GM12878 (cell line): ENCODE measurements around the gene STRN4. TPM values are rescaled to one million over a fixed set of nuclear protein-coding genes. Genes with fewer than 3 reads are reported as not detected.

Source experiments
- ATAC-seq: fragments of 200-7000 bp; cut with Tn5 transposase; 3 replicates; pipeline ENCODE4 v1.9.1; 2020; ENCODE audit warnings: mild to moderate bottlenecking, moderate library complexity
- BruUV-seq: library from RNA; stranded (reverse); fragments of 400-500 nt; replicated peaks from 2 replicates; lab custom pipeline; 2021; lab: Mats Ljungman, UMichigan
- CTCF ChIA-PET: fragments of 300-600 bp; sonication (Branson Sonifier 250); formaldehyde crosslinking; extraction: SDS; loops from one replicate; lab custom pipeline; 2021; ENCODE audit warnings: inconsistent platforms; lab: Yijun Ruan, JAX
- POLR2A ChIA-PET: fragments of 350-600 bp; formaldehyde crosslinking; extraction: SDS; loops from one replicate; lab custom pipeline; 2021; ENCODE audit warnings: inconsistent platforms; lab: Charles Lee
- RAD21 ChIA-PET: fragments of 300-600 bp; sonication (Branson Sonifier 250); formaldehyde crosslinking; loops from one replicate; lab custom pipeline; 2023; ENCODE audit warnings: antibody characterized with exemption; ENCODE audit not compliant: unreplicated experiment; lab: Charles Lee
- SMC1A ChIA-PET: fragments of 300-600 bp; sonication (Branson Sonifier 250); formaldehyde crosslinking; loops from one replicate; lab custom pipeline; 2023; ENCODE audit not compliant: unreplicated experiment, uncharacterized antibody; lab: Charles Lee
- DNase-seq: peaks from one replicate; pipeline ENCODE4 v3.0.0-alpha.2; 2011; ENCODE audit warnings: low read depth, low spot score
- FAIRE-seq: peaks from 3 replicates; lab custom pipeline; 2011; peaks lifted over from hg19 to GRCh38; lab: Jason Lieb, UNC
- H2AFZ ChIP-seq: 2 replicates; pipeline ENCODE4 v1.6.0; 2011; ENCODE audit warnings: low read depth, low read length, control low read depth; ENCODE audit not compliant: control insufficient read depth
- H3K27ac ChIP-seq: 2 replicates; pipeline ENCODE4 v1.5.1; 2011; ENCODE audit warnings: control low read depth; ENCODE audit not compliant: control insufficient read depth, insufficient read depth
- H3K27me3 ChIP-seq, 2 experiments: replicated peaks in 1 of 2; 2 replicates each; pipeline versions ENCODE4 v1.6.0 to v1.6.1; 2011; ENCODE audit warnings: low read length in 1 of 2; ENCODE audit not compliant: control insufficient read depth in 2 of 2, insufficient read depth in 2 of 2
- H3K36me3 ChIP-seq, 2 experiments: 2 replicates each; pipeline ENCODE4 v1.5.1; 2011; ENCODE audit warnings: low read length in 1 of 2; ENCODE audit not compliant: control insufficient read depth in 2 of 2, insufficient read depth in 2 of 2
- H3K4me1 ChIP-seq: 2 replicates; pipeline ENCODE4 v1.6.1; 2011; ENCODE audit warnings: mild to moderate bottlenecking, low read length, moderate library complexity, mixed read lengths; ENCODE audit not compliant: control insufficient read depth, insufficient read depth
- H3K4me2 ChIP-seq: 2 replicates; pipeline ENCODE4 v1.6.0; 2011; ENCODE audit warnings: control low read depth; ENCODE audit not compliant: control insufficient read depth, insufficient read depth
- H3K4me3 ChIP-seq: fragments of 200-600 bp; sonication (generic); 2 replicates; pipeline ENCODE4 v1.5.1; 2016
- H3K79me2 ChIP-seq: 2 replicates; pipeline ENCODE4 v1.6.0; 2011; ENCODE audit warnings: low read length; ENCODE audit not compliant: control insufficient read depth, insufficient read depth
- H3K9ac ChIP-seq: 2 replicates; pipeline ENCODE4 v1.8.0; 2011; ENCODE audit warnings: low read length, control low read depth, mixed read lengths; ENCODE audit not compliant: control insufficient read depth, insufficient read depth
- H3K9me3 ChIP-seq: replicated peaks from 3 replicates; pipeline ENCODE4 v1.5.1; 2011; ENCODE audit warnings: mild to moderate bottlenecking, low read length; ENCODE audit not compliant: control insufficient read depth, insufficient read depth
- H4K20me1 ChIP-seq: 2 replicates; pipeline ENCODE4 v1.6.0; 2011; ENCODE audit not compliant: control insufficient read depth, insufficient read depth
- CHD1 ChIP-seq: IDR thresholded peaks from 2 replicates; pipeline ENCODE4 v1.6.1; 2012; ENCODE audit warnings: low read depth, low read length, improper control_type of control experiment
- CHD2 ChIP-seq: IDR thresholded peaks from 2 replicates; pipeline ENCODE4 v1.6.1; 2011; ENCODE audit warnings: low read depth, low read length, improper control_type of control experiment, borderline replicate concordance
- CREB1 ChIP-seq: IDR thresholded peaks from 2 replicates; pipeline ENCODE4 v1.6.1; 2012; ENCODE audit warnings: low read depth, mild to moderate bottlenecking, inconsistent platforms
- ETV6 ChIP-seq, 2 experiments: fragments of 450-650 bp in 1 of 2; IDR thresholded peaks in 1 of 2; conservative IDR thresholded peaks in 1 of 2; 2 replicates each; pipeline ENCODE4 v1.6.1; 2014; ENCODE audit warnings: antibody characterized with exemption in 1 of 2, borderline replicate concordance in 1 of 2, low read depth in 1 of 2, mild to moderate bottlenecking in 1 of 2, moderate library complexity in 1 of 2
- LARP7 ChIP-seq: fragments of 450-650 bp; IDR thresholded peaks from 2 replicates; pipeline ENCODE4 v1.6.1; 2017; ENCODE audit warnings: mild to moderate bottlenecking
- NBN ChIP-seq: fragments of 450-650 bp; IDR thresholded peaks from 2 replicates; pipeline ENCODE4 v1.6.1; 2016
- PAX5 ChIP-seq: IDR thresholded peaks from 2 replicates; pipeline ENCODE4 v1.6.1; 2011; ENCODE audit warnings: low read depth, low read length, borderline replicate concordance
- RB1 ChIP-seq: fragments of 450-650 bp; formaldehyde crosslinking; IDR thresholded peaks from 2 replicates; pipeline ENCODE4 v1.6.1; 2017; ENCODE audit warnings: mild to moderate bottlenecking, borderline replicate concordance
- RBBP5 ChIP-seq: fragments of 200-600 bp; sonication (generic); conservative IDR thresholded peaks from 2 replicates; pipeline ENCODE4 v1.6.1; 2016
- RFX5 ChIP-seq: IDR thresholded peaks from 2 replicates; pipeline ENCODE4 v1.6.1; 2011; ENCODE audit warnings: low read depth, low read length, improper control_type of control experiment
- SIX5 ChIP-seq: IDR thresholded peaks from 2 replicates; pipeline ENCODE4 v1.6.1; 2011; ENCODE audit warnings: mild to moderate bottlenecking, low read depth, low read length, moderate library complexity; ENCODE audit not compliant: severe bottlenecking
- SREBF2 ChIP-seq: IDR thresholded peaks from 2 replicates; pipeline ENCODE4 v1.6.1; 2012; ENCODE audit warnings: mild to moderate bottlenecking, low read length
- STAT3 ChIP-seq: IDR thresholded peaks from 2 replicates; pipeline ENCODE4 v1.6.1; 2011; ENCODE audit warnings: low read depth, low read length, improper control_type of control experiment
- SUPT20H ChIP-seq: IDR thresholded peaks from 2 replicates; pipeline ENCODE4 v1.6.1; 2011; ENCODE audit warnings: low read depth, mild to moderate bottlenecking, low read length, moderate library complexity, borderline replicate concordance; ENCODE audit not compliant: control insufficient read depth
- TAF1 ChIP-seq: IDR thresholded peaks from 2 replicates; pipeline ENCODE4 v1.6.1; 2011; ENCODE audit warnings: mild to moderate bottlenecking, low read depth, low read length, borderline replicate concordance
- TCF3 ChIP-seq: IDR thresholded peaks from 2 replicates; pipeline ENCODE4 v1.6.1; 2012; ENCODE audit warnings: low read depth, mild to moderate bottlenecking, low read length, borderline replicate concordance; ENCODE audit not compliant: insufficient read depth
- ZBED1 ChIP-seq: IDR thresholded peaks from 2 replicates; pipeline ENCODE4 v1.6.1; 2016; ENCODE audit warnings: borderline replicate concordance
- ZNF207 ChIP-seq: fragments of 450-650 bp; IDR thresholded peaks from 2 replicates; pipeline ENCODE4 v1.6.1; 2014; ENCODE audit warnings: antibody characterized with exemption, mild to moderate bottlenecking, borderline replicate concordance
- WGBS: methylation state at CpG from one replicate; pipeline ENCODE4 v1.1.6; 2016; ENCODE audit warnings: low lambda C conversion rate; ENCODE audit not compliant: insufficient replicate concordance, insufficient coverage; ENCODE audit errors: missing lambda C conversion rate; 5-methylcytosine and 5-hydroxymethylcytosine counted together
- in situ Hi-C: fragments of 300-500 bp; cut with MboI; formaldehyde crosslinking; loops from 9 replicates; pipeline ENCODE4 v1.14.3; 2018; ENCODE audit warnings: mixed read lengths
- intact Hi-C: fragments of 100-400 bp; cut with micrococcal nuclease; formaldehyde crosslinking; loops from one replicate; pipeline ENCODE4 v1.14.2; 2022; ENCODE audit not compliant: unreplicated experiment
- polyA plus RNA-seq, 11 experiments: library from polyadenylated mRNA; depleted of rRNA in 4 of 11; unstranded in 6 of 11; stranded (reverse) in 5 of 11; fragments of >200 nt; fragmentation: Nextera tagmentation in 4 of 11; fragmentation: Illumina TruSeq in 1 of 11; extraction: Ambion mirVana in 4 of 11; extraction: Trizol in 1 of 11; gene quantifications; 1 replicate in 1 of 11; 2 replicates in 10 of 11; pipeline versions ENCODE4 v1.2.1 to v1.2.3, GENCODE V29; 2011 to 2016; ENCODE audit warnings: inconsistent platforms in 2 of 11, missing spikeins in 2 of 11, low read depth in 1 of 11
- total RNA-seq, 4 experiments: library from RNA; depleted of rRNA in 3 of 4; stranded (reverse); fragments of >200 nt in 3 of 4; fragmentation: Illumina TruSeq in 1 of 4; extraction: Trizol in 1 of 4; gene quantifications; 2 replicates each; pipeline versions ENCODE4 v1.2.1 to v1.2.3, GENCODE V29; 2013 to 2021
- TF ChIP-seq, protein P1 (sequence below): fragments of 450-650 bp; IDR thresholded peaks from 2 replicates; pipeline ENCODE4 v1.6.1; 2017; ENCODE audit warnings: mild to moderate bottlenecking, moderate library complexity
- TF ChIP-seq, protein P2 (sequence below): IDR thresholded peaks from 2 replicates; pipeline ENCODE4 v1.6.1; 2011; ENCODE audit warnings: low read depth, low read length, improper control_type of control experiment, borderline replicate concordance

The STRN4 gene
- total and polyA plus RNA-seq, 10 of the 15 experiments (the other 5 are each of a cell fraction or from before 2014, with no cell fraction given) = 0.42 to 62.8 (median 22.5) TPM

DNA sequence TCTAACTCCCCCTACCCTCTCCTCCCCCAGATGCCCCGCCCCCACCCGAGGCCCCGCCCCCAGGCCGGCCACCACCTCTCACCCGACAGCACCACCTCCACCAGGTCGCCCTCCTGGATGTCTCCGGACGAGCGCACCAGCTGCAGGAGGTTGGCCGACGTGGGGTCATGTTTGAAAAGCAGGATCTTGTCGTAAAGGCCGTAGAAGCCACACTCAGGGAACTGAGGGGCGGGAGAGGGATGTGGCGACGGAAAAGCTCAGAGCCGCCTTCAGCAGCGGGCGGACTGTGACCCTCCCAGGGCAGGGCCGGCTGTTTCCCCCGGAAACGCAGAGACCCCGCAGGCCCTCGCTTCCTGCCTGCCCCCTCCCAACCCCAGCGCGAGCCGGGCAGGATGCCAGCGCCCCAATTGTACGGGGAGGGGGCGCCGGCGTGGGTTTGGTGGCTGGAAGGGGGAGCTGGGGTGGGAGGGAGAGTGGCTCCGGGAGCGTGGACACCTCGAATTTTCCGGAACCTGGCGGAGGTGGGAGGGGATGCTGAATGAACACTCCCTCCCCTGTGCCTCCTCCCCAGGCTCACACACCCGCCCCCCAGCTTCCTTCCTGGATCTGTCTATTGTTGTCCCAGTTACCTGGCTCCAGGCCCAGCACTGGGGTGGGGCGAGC, 32.3 kb downstream of the STRN4 start:
- in situ Hi-C loops = no loop called here
- FAIRE-seq = no peak
- SMC1A ChIA-PET = interaction anchor here (0.6 to 2.0 kb wide), 6 partner anchors 10 to 127 kb away, joined by 3 to 8 read pairs (median 4); no protein-coding TSS in a partner anchor
- TF ChIP-seq SIX5 = no peak
- TF ChIP-seq TCF3 = no peak
- no peak for TF ChIP-seq SREBF2
- no peak for TF ChIP-seq TAF1
- TF ChIP-seq ZNF207 = no peak
- peak; percentile 46; the same call in 1 of the 2 replicates for TF ChIP-seq LARP7
- no peak for TF ChIP-seq NBN
- no peak for TF ChIP-seq STAT3
- TF ChIP-seq, protein P1, sequence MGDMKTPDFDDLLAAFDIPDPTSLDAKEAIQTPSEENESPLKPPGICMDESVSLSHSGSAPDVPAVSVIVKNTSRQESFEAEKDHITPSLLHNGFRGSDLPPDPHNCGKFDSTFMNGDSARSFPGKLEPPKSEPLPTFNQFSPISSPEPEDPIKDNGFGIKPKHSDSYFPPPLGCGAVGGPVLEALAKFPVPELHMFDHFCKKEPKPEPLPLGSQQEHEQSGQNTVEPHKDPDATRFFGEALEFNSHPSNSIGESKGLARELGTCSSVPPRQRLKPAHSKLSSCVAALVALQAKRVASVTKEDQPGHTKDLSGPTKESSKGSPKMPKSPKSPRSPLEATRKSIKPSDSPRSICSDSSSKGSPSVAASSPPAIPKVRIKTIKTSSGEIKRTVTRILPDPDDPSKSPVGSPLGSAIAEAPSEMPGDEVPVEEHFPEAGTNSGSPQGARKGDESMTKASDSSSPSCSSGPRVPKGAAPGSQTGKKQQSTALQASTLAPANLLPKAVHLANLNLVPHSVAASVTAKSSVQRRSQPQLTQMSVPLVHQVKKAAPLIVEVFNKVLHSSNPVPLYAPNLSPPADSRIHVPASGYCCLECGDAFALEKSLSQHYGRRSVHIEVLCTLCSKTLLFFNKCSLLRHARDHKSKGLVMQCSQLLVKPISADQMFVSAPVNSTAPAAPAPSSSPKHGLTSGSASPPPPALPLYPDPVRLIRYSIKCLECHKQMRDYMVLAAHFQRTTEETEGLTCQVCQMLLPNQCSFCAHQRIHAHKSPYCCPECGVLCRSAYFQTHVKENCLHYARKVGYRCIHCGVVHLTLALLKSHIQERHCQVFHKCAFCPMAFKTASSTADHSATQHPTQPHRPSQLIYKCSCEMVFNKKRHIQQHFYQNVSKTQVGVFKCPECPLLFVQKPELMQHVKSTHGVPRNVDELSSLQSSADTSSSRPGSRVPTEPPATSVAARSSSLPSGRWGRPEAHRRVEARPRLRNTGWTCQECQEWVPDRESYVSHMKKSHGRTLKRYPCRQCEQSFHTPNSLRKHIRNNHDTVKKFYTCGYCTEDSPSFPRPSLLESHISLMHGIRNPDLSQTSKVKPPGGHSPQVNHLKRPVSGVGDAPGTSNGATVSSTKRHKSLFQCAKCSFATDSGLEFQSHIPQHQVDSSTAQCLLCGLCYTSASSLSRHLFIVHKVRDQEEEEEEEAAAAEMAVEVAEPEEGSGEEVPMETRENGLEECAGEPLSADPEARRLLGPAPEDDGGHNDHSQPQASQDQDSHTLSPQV = no peak
- no peak for TF ChIP-seq CREB1
- TF ChIP-seq, protein P2, sequence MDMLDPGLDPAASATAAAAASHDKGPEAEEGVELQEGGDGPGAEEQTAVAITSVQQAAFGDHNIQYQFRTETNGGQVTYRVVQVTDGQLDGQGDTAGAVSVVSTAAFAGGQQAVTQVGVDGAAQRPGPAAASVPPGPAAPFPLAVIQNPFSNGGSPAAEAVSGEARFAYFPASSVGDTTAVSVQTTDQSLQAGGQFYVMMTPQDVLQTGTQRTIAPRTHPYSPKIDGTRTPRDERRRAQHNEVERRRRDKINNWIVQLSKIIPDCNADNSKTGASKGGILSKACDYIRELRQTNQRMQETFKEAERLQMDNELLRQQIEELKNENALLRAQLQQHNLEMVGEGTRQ = no peak
- TF ChIP-seq CHD1 = no peak
- TF ChIP-seq RFX5 = no peak
- TF ChIP-seq SUPT20H = no peak
- TF ChIP-seq PAX5 = no peak
- no peak for TF ChIP-seq CHD2
- TF ChIP-seq ETV6 (conservative IDR thresholded peaks at IDR 0.05 in 1 of 2, IDR thresholded peaks at IDR 0.05 in 1 of 2; ENCODE audit: borderline replicate concordance in 1 of 2, low read depth in 1 of 2) = peak in 1 of 2 experiments; percentile 40; a peak in 1 of 4 replicates
- TF ChIP-seq RB1 = no peak
- no peak for TF ChIP-seq ZBED1
- no peak for TF ChIP-seq RBBP5

More for the DNA sequence above, 32.3 kb downstream of the STRN4 start:
- CTCF ChIA-PET = interaction anchor here (0.9 to 5.4 kb wide), 10 partner anchors 10 to 127 kb away, joined by 3 to 64 read pairs (median 6); no protein-coding TSS in a partner anchor
- Histone ChIP-seq H3K4me2 (peak overlapping the region; percentile 78), H3K36me3 (peaks cover 6 to 12% of the 10 kb centered on the region in 2 experiments; a peak in 3 of 4 replicates), H3K9me3 (no peaks in the 10 kb centered on the region), H2AFZ (peak overlapping the region; percentile 39; the same call in 1 of the 2 replicates), H3K9ac (peak overlapping the region; percentile 55; the same call in 1 of the 2 replicates), H3K27ac (peak overlapping the region; percentile 74), H4K20me1 (no peaks in the 10 kb centered on the region), H3K4me3 (peak overlapping the region; percentile 91), H3K4me1 (peaks cover 13% of the 10 kb centered on the region), H3K79me2 (peaks cover 50% of the 10 kb centered on the region), H3K27me3 (no peaks in the 10 kb centered on the region)
- DNase-seq = no peak
- peak; percentile 24 for ATAC-seq
- under 1% methylated on average over 25 of the region's 39 CpGs for WGBS
- POLR2A ChIA-PET = interaction anchor here (0.6 to 2.4 kb wide), 10 partner anchors 52 to 598 kb away, joined by 3 to 7 read pairs (median 4); partner anchors contain the start of genes SAE1 and ZC3H4
- BruUV-seq = no TSS peak
- intact Hi-C loops = no loop called here
- RAD21 ChIA-PET = interaction anchor here (0.6 to 2.4 kb wide), 11 partner anchors 11 to 357 kb away, joined by 3 to 14 read pairs (median 3); partner anchors contain the start of genes DACT3 and FKRP
